HepG2 (cell line): ENCODE measurements around the gene MBTPS1. TPM values are rescaled to one million over a fixed set of nuclear protein-coding genes. Genes with fewer than 3 reads are reported as not detected.

Experiments used
- ATAC-seq: fragments of 200-7000 bp; cut with Tn5 transposase; 3 replicates; pipeline ENCODE4 v1.9.1; 2020; ENCODE audit warnings: mild to moderate bottlenecking, moderate library complexity
- BruUV-seq: library from RNA; stranded (reverse); fragments of 400-500 nt; replicated peaks from 2 replicates; lab custom pipeline; 2021; lab: Mats Ljungman, UMichigan
- CTCF ChIA-PET: fragments of 300-600 bp; formaldehyde crosslinking; extraction: SDS; loops from one replicate; lab custom pipeline; 2021; ENCODE audit warnings: low total read pairs, inconsistent platforms, low intra/inter-chr PET ratio; lab: Yijun Ruan, JAX
- POLR2A ChIA-PET: fragments of 350-600 bp; sonication (Branson Sonifier 250); formaldehyde crosslinking; loops from one replicate; lab custom pipeline; 2020; ENCODE audit warnings: antibody characterized with exemption, inconsistent platforms; lab: Yijun Ruan, JAX
- DNase-seq: peaks from one replicate; pipeline ENCODE4 v3.0.0-alpha.2; 2015; ENCODE audit warnings: low spot score
- FAIRE-seq: peaks from 3 replicates; lab custom pipeline; 2011; peaks lifted over from hg19 to GRCh38; lab: Jason Lieb, UNC
- H2AFZ ChIP-seq: one replicate; pipeline ENCODE4 v1.6.1; 2011; ENCODE audit warnings: low read length, inconsistent platforms
- H3K27ac ChIP-seq: fragments of 300-600 bp; 3 replicates; pipeline ENCODE4 v1.8.0; 2011; ENCODE audit warnings: mixed run types, mild to moderate bottlenecking, mixed read lengths, low read length, inconsistent platforms; ENCODE audit not compliant: insufficient read depth; ENCODE audit errors: extremely low read length
- H3K27me3 ChIP-seq, 2 experiments: fragments of 200-600 bp in 1 of 2; 2 replicates in 1 of 2; 3 replicates in 1 of 2; pipeline versions ENCODE4 v1.6.0 to v1.8.0; 2011; ENCODE audit warnings: low read length in 2 of 2, mild to moderate bottlenecking in 2 of 2, moderate library complexity in 2 of 2, inconsistent platforms in 1 of 2; ENCODE audit not compliant: insufficient read depth in 2 of 2, control insufficient read depth in 1 of 2
- H3K36me3 ChIP-seq, 2 experiments: fragments of 200-600 bp in 1 of 2; replicated peaks in 1 of 2; 2 replicates in 1 of 2; 3 replicates in 1 of 2; pipeline versions ENCODE4 v1.5.1 to v1.8.0; 2011; ENCODE audit warnings: low read length in 2 of 2, inconsistent platforms in 1 of 2; ENCODE audit not compliant: insufficient read depth in 2 of 2, control insufficient read depth in 1 of 2
- H3K4me1 ChIP-seq: 2 replicates; pipeline ENCODE4 v1.5.1; 2012; ENCODE audit warnings: low read length, inconsistent platforms; ENCODE audit not compliant: insufficient read depth
- H3K4me2 ChIP-seq: 2 replicates; pipeline ENCODE4 v1.6.0; 2011; ENCODE audit warnings: low read depth, low read length, inconsistent platforms
- H3K4me3 ChIP-seq, 3 experiments: fragments of 200-600 bp in 1 of 3; sonication (generic), shearing (Covaris generic) in 1 of 3; replicated peaks in 1 of 3; 2 replicates each; pipeline ENCODE4 v1.5.1; 2011 to 2016; ENCODE audit warnings: low read length in 3 of 3, inconsistent platforms in 2 of 3, low read depth in 2 of 3, mild to moderate bottlenecking in 2 of 3, control low read depth in 1 of 3, mixed read lengths in 1 of 3; ENCODE audit not compliant: insufficient read depth in 1 of 3
- H3K79me2 ChIP-seq: one replicate; pipeline ENCODE4 v1.6.1; 2011; ENCODE audit warnings: low read length, inconsistent platforms; ENCODE audit not compliant: insufficient read depth
- H3K9ac ChIP-seq: 2 replicates; pipeline ENCODE4 v1.6.0; 2011; ENCODE audit warnings: mild to moderate bottlenecking, low read depth, low read length, inconsistent platforms; ENCODE audit not compliant: insufficient read depth
- H3K9me3 ChIP-seq: 2 replicates; pipeline ENCODE4 v1.5.1; 2012; ENCODE audit warnings: mild to moderate bottlenecking, low read length
- H4K20me1 ChIP-seq: 2 replicates; pipeline ENCODE4 v1.6.0; 2011; ENCODE audit warnings: inconsistent platforms, mild to moderate bottlenecking, low read length, moderate library complexity; ENCODE audit not compliant: insufficient read depth
- DNMT1 ChIP-seq: sonication (generic); formaldehyde crosslinking; IDR thresholded peaks from 2 replicates; pipeline ENCODE4 v1.5.1; 2020; ENCODE audit warnings: mild to moderate bottlenecking, missing genetic modification reagents
- ELF4 ChIP-seq: sonication (generic); formaldehyde crosslinking; IDR thresholded peaks from 2 replicates; pipeline ENCODE4 v1.5.0; 2020; ENCODE audit warnings: missing genetic modification reagents, mild to moderate bottlenecking, moderate library complexity, borderline replicate concordance
- GATA4 ChIP-seq: sonication (generic); IDR thresholded peaks from 2 replicates; pipeline ENCODE4 v1.6.1; 2016; ENCODE audit warnings: antibody characterized with exemption, low read depth, borderline replicate concordance
- HOXA5 ChIP-seq: sonication (generic); formaldehyde crosslinking; IDR thresholded peaks from 2 replicates; pipeline ENCODE4 v1.4.0; 2020; ENCODE audit warnings: missing genetic modification reagents
- KLF11 ChIP-seq: IDR thresholded peaks from 2 replicates; pipeline ENCODE4 v1.6.1; 2016; ENCODE audit warnings: missing compliant biosample characterization
- KLF16 ChIP-seq, 2 experiments: sonication (generic) in 1 of 2; formaldehyde crosslinking in 1 of 2; IDR thresholded peaks; 2 replicates each; pipeline versions ENCODE4 v1.6.1 to v1.8.0; 2016 to 2023; ENCODE audit warnings: missing genetic modification reagents in 2 of 2, missing compliant biosample characterization in 1 of 2
- SMAD1 ChIP-seq: sonication (generic); formaldehyde crosslinking; IDR thresholded peaks from 2 replicates; pipeline ENCODE4 v1.4.0; 2020; ENCODE audit warnings: missing genetic modification reagents, low read depth, mild to moderate bottlenecking, borderline replicate concordance
- SMAD9 ChIP-seq: sonication (generic); formaldehyde crosslinking; IDR thresholded peaks from 2 replicates; pipeline ENCODE4 v1.5.1; 2020; ENCODE audit warnings: mild to moderate bottlenecking, missing genetic modification reagents
- SNAI1 ChIP-seq: sonication (generic); formaldehyde crosslinking; IDR thresholded peaks from 2 replicates; pipeline ENCODE4 v1.5.0; 2020; ENCODE audit warnings: mild to moderate bottlenecking, missing genetic modification reagents, borderline replicate concordance
- TP53 ChIP-seq: sonication (generic); formaldehyde crosslinking; conservative IDR thresholded peaks from 2 replicates; pipeline ENCODE4 v1.4.0; 2020; ENCODE audit warnings: missing genetic modification reagents
- ZBTB38 ChIP-seq: sonication (generic); formaldehyde crosslinking; IDR thresholded peaks from 2 replicates; pipeline ENCODE4 v1.5.1; 2020; ENCODE audit warnings: mild to moderate bottlenecking, missing genetic modification reagents
- ZNF253 ChIP-seq: sonication (generic); formaldehyde crosslinking; IDR thresholded peaks from 2 replicates; pipeline ENCODE4 v1.8.0; 2022; ENCODE audit warnings: mild to moderate bottlenecking, missing genetic modification reagents, borderline replicate concordance
- ZNF547 ChIP-seq: sonication (generic); formaldehyde crosslinking; IDR thresholded peaks from 2 replicates; pipeline ENCODE4 v1.5.1; 2020; ENCODE audit warnings: mild to moderate bottlenecking, missing genetic modification reagents
- ZNF589 ChIP-seq: sonication (generic); formaldehyde crosslinking; conservative IDR thresholded peaks from 2 replicates; pipeline ENCODE4 v1.8.0; 2022; ENCODE audit warnings: mild to moderate bottlenecking, moderate library complexity, missing genetic modification reagents
- ZNF672 ChIP-seq: sonication (generic); formaldehyde crosslinking; IDR thresholded peaks from 2 replicates; pipeline ENCODE4 v1.8.1; 2022; ENCODE audit warnings: missing genetic modification reagents
- ZNF766 ChIP-seq: sonication (generic); formaldehyde crosslinking; IDR thresholded peaks from 2 replicates; pipeline ENCODE4 v1.5.0; 2020; ENCODE audit warnings: missing genetic modification reagents, borderline replicate concordance
- WGBS: methylation state at CpG from one replicate; pipeline ENCODE4 v1.1.6; 2017; ENCODE audit warnings: low lambda C conversion rate; 5-methylcytosine and 5-hydroxymethylcytosine counted together
- in situ Hi-C: cut with HindIII; loops from 2 replicates; pipeline ENCODE4 v1.10.0; 2017; ENCODE audit warnings: low pct_unique_long_range_greater_than_20kb; ENCODE audit not compliant: extremely low pct_ligation_motif_present
- intact Hi-C: fragments of 100-400 bp; cut with micrococcal nuclease; formaldehyde crosslinking; loops from one replicate; pipeline ENCODE4 v1.10.0; 2022; ENCODE audit not compliant: unreplicated experiment
- polyA plus RNA-seq, 8 experiments: library from polyadenylated mRNA; depleted of rRNA in 3 of 8; stranded (reverse) in 7 of 8; unstranded in 1 of 8; fragments of >200 nt; fragmentation: Illumina TruSeq in 4 of 8; extraction: Trizol in 4 of 8; gene quantifications; 2 replicates each; pipeline versions ENCODE4 v1.2.1 to v1.2.3, GENCODE V29; 2011 to 2016; ENCODE audit warnings: low read depth in 4 of 8, missing spikeins in 1 of 8, mixed read lengths in 1 of 8; ENCODE audit not compliant: insufficient read depth in 1 of 8
- total RNA-seq, 5 experiments: library from RNA; depleted of rRNA; stranded (reverse); fragments of >200 nt; fragmentation: Illumina TruSeq; extraction: Trizol; gene quantifications; 2 replicates each; pipeline ENCODE4 v1.2.3, GENCODE V29; 2016; ENCODE audit warnings: low read depth in 1 of 5
- TF ChIP-seq, protein P1 (sequence below): sonication (generic); formaldehyde crosslinking; IDR thresholded peaks from 2 replicates; pipeline ENCODE4 v1.5.1; 2020; ENCODE audit warnings: missing genetic modification reagents, mild to moderate bottlenecking, borderline replicate concordance
- TF ChIP-seq, protein P2 (sequence below): sonication (generic); formaldehyde crosslinking; conservative IDR thresholded peaks from 2 replicates; pipeline ENCODE4 v1.4.0; 2020; ENCODE audit warnings: missing genetic modification reagents

MBTPS1 gene
- total and polyA plus RNA-seq, 2 of the 13 experiments (the other 11 are each of a cell fraction or from before 2014, with no cell fraction given): 56.7 to 91.3 TPM

DNA sequence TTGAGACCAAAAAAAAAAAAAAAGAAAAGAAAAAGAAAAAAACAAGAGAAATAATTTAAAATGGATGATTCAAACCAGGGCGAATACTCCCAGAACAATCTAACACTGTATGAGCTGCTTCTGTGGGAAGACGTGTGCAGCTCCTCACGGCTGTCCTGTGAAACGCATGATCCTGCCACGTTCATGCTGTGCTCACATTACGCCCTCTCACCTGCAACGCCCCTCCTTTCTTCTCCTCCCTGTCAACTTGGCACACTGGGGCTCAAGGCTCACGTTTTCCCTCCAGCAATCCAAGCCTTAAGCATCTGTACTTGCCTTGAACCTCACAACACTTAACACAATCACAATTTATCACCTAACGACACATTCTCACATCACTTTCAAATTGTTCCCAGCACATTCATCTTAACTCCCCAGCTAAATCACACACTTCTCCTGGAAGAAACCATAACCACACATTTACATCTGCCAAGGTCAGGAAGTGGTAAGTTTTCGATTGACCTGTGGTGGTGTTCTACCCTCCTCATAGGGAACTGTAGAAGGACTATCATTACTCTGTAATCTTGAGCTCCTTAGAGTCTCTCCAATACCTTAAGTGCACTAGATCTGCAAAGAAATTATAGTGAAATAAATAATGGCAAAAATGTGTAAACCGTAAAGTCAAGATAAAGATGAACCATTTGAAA lies 29.1 kb downstream of the MBTPS1 start (continued):
- TF ChIP-seq ZNF766 (CRISPR knock-in tag) (no peak), ELF4 (CRISPR knock-in tag) (no peak), ZNF253 (CRISPR knock-in tag) (no peak), ZNF547 (CRISPR knock-in tag) (no peak), KLF16 (CRISPR knock-in tag; IDR thresholded peaks at IDR 0.05) (no peak), ZBTB38 (no peak), HOXA5 (CRISPR knock-in tag) (no peak)

DNA sequence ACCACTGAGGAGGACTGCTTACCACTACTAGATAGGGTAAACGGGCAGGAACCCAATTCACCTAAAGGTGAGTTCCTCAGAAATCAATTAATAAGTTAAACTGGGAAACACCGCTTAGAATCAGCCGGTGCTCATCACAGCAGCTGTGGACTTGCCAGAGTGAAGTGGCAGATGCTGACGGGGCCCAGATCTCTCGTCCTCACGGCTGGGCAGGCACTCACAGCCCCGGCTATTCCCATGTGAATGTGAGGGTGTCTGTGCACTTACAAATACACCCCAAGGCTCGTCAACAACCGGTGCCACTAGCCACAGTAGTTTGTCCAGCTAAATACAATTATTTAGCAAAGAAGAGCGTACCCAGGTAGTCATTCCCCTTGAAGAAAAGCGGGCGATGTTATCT lies 29.7 kb downstream of the MBTPS1 start:
- no peak overlapping the region for H3K9ac ChIP-seq
- intact Hi-C loops: no loop called here
- POLR2A ChIA-PET: interaction anchor here (1.7 kb wide), 1 partner anchor 52 kb away, joined by 4 read pairs; no protein-coding TSS in a partner anchor
- H3K9me3 ChIP-seq: no peaks in the 10 kb centered on the region
- FAIRE-seq (no peak), DNase-seq (no peak), ATAC-seq (no peak)
- no peaks in the 10 kb centered on the region for H3K27me3 ChIP-seq
- no TSS peak for BruUV-seq
- 95% methylated on average over 12 of the region's 12 CpGs for WGBS
- CTCF ChIA-PET: no interaction called here
- in situ Hi-C loops: loop anchor here (5.0 kb wide), 1 partner anchor 90 kb away; no protein-coding TSS in a partner anchor
- H3K79me2 ChIP-seq: no peaks in the 10 kb centered on the region
- H3K4me2 ChIP-seq: no peak overlapping the region
- H3K36me3 ChIP-seq: peaks cover 34 to 87% of the 10 kb centered on the region in 2 experiments
- H2AFZ ChIP-seq: no peak overlapping the region
- no peak overlapping the region for H3K4me3 ChIP-seq
- H3K4me1 ChIP-seq: no peaks in the 10 kb centered on the region
- peaks cover 4% of the 10 kb centered on the region; the same call in 1 of the 2 replicates for H4K20me1 ChIP-seq
- no peak overlapping the region for H3K27ac ChIP-seq
- TF ChIP-seq DNMT1 (no peak), GATA4 (no peak), ZNF589 (no peak), SNAI1 (no peak), KLF11 (CRISPR knock-in tag) (no peak), ZNF672 (CRISPR knock-in tag) (no peak), SMAD1 (CRISPR knock-in tag) (no peak), TP53 (CRISPR knock-in tag) (no peak), SMAD9 (CRISPR knock-in tag) (no peak)
- TF ChIP-seq, protein P1, sequence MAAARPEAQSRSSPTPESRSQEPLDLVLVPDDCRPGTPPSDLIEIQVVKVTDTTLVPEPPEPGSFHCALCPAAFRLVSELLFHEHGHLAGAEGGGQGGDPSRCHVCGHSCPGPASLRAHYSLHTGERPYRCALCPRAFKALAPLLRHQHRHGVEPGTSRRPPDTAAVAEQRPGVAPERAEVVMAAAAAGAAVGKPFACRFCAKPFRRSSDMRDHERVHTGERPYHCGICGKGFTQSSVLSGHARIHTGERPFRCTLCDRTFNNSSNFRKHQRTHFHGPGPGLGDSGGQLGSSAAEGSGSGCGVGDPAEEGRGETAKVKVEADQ: no peak
- TF ChIP-seq, protein P2, sequence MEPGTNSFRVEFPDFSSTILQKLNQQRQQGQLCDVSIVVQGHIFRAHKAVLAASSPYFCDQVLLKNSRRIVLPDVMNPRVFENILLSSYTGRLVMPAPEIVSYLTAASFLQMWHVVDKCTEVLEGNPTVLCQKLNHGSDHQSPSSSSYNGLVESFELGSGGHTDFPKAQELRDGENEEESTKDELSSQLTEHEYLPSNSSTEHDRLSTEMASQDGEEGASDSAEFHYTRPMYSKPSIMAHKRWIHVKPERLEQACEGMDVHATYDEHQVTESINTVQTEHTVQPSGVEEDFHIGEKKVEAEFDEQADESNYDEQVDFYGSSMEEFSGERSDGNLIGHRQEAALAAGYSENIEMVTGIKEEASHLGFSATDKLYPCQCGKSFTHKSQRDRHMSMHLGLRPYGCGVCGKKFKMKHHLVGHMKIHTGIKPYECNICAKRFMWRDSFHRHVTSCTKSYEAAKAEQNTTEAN (CRISPR knock-in tag): no peak
